Measurements from ENCODE around the gene APBA2. TPM values are rescaled to one million over a fixed set of nuclear protein-coding genes. Genes with fewer than 3 reads are reported as not detected.

Gene APBA2
- total RNA-seq, 1 donor from 2014 or later, result 4.2 TPM

- Histone ChIP-seq H3K4me1 (ENCODE audit: control insufficient read depth in 3 of 3, insufficient read depth in 3 of 3, low read length in 3 of 3) (no peaks in the 10 kb centered on the region), H3K9ac (ENCODE audit: low read depth in 1 of 3, low read length in 3 of 3) (no peak overlapping the region), H3K27me3 (ENCODE audit: control insufficient read depth in 3 of 3, insufficient read depth in 3 of 3, low read length in 3 of 3) (peaks cover 4 to 13% (median 10%) of the 10 kb centered on the region in 3 donors), H3K27ac (ENCODE audit: low read depth, low read length) (no peak overlapping the region), H3K36me3 (ENCODE audit: control insufficient read depth in 3 of 3, insufficient read depth in 3 of 3, low read length in 3 of 3) (no peaks in the 10 kb centered on the region), H3K4me3 (ENCODE audit: low read length in 3 of 3) (no peak overlapping the region), H3K9me3 (ENCODE audit: control insufficient read depth in 3 of 3, low read length in 3 of 3) (no peaks in the 10 kb centered on the region)
Observed at GRCh38 chr15:28912422-28912821, 26.6 kb downstream of the APBA2 start.

GRCh38 chr15:28913171-28913765, 27.5 kb downstream of the APBA2 start:
- Histone ChIP-seq H3K27ac (ENCODE audit: low read depth, low read length) (no peak overlapping the region), H3K4me3 (ENCODE audit: low read length in 3 of 3) (no peak overlapping the region), H3K27me3 (ENCODE audit: control insufficient read depth in 3 of 3, insufficient read depth in 3 of 3, low read length in 3 of 3) (peaks cover 10 to 13% (median 13%) of the 10 kb centered on the region in 3 donors), H3K9ac (ENCODE audit: low read depth in 1 of 3, low read length in 3 of 3) (no peak overlapping the region), H3K4me1 (ENCODE audit: control insufficient read depth in 3 of 3, insufficient read depth in 3 of 3, low read length in 3 of 3) (no peaks in the 10 kb centered on the region), H3K9me3 (ENCODE audit: control insufficient read depth in 3 of 3, low read length in 3 of 3) (no peaks in the 10 kb centered on the region), H3K36me3 (ENCODE audit: control insufficient read depth in 3 of 3, insufficient read depth in 3 of 3, low read length in 3 of 3) (no peaks in the 10 kb centered on the region)

GRCh38 chr15:28914046-28914445, 28.3 kb downstream of the APBA2 start:
- Histone ChIP-seq H3K27ac (ENCODE audit: low read depth, low read length) (no peak overlapping the region), H3K4me3 (ENCODE audit: low read length in 3 of 3) (no peak overlapping the region), H3K9ac (ENCODE audit: low read depth in 1 of 3, low read length in 3 of 3) (no peak overlapping the region), H3K27me3 (ENCODE audit: control insufficient read depth in 3 of 3, insufficient read depth in 3 of 3, low read length in 3 of 3) (peaks cover 12 to 13% (median 13%) of the 10 kb centered on the region in 3 donors), H3K4me1 (ENCODE audit: control insufficient read depth in 3 of 3, insufficient read depth in 3 of 3, low read length in 3 of 3) (no peaks in the 10 kb centered on the region), H3K9me3 (ENCODE audit: control insufficient read depth in 3 of 3, low read length in 3 of 3) (no peaks in the 10 kb centered on the region), H3K36me3 (ENCODE audit: control insufficient read depth in 3 of 3, insufficient read depth in 3 of 3, low read length in 3 of 3) (no peaks in the 10 kb centered on the region)

- Histone ChIP-seq H3K27ac (ENCODE audit: low read depth, low read length) (no peak overlapping the region), H3K4me3 (ENCODE audit: low read length in 3 of 3) (no peak overlapping the region), H3K9me3 (ENCODE audit: control insufficient read depth in 3 of 3, low read length in 3 of 3) (no peaks in the 10 kb centered on the region), H3K4me1 (ENCODE audit: control insufficient read depth in 3 of 3, insufficient read depth in 3 of 3, low read length in 3 of 3) (no peaks in the 10 kb centered on the region), H3K27me3 (ENCODE audit: control insufficient read depth in 3 of 3, insufficient read depth in 3 of 3, low read length in 3 of 3) (peaks cover 13 to 17% (median 13%) of the 10 kb centered on the region in 3 donors), H3K9ac (ENCODE audit: low read depth in 1 of 3, low read length in 3 of 3) (no peak overlapping the region), H3K36me3 (ENCODE audit: control insufficient read depth in 3 of 3, insufficient read depth in 3 of 3, low read length in 3 of 3) (no peaks in the 10 kb centered on the region)
Observed at GRCh38 chr15:28914483-28915023, 28.8 kb downstream of the APBA2 start.

GRCh38 chr15:28915041-28915810, 29.5 kb downstream of the APBA2 start:
- Histone ChIP-seq H3K9me3 (ENCODE audit: control insufficient read depth in 3 of 3, low read length in 3 of 3) (no peaks in the 10 kb centered on the region), H3K9ac (ENCODE audit: low read depth in 1 of 3, low read length in 3 of 3) (no peak overlapping the region), H3K4me1 (ENCODE audit: control insufficient read depth in 3 of 3, insufficient read depth in 3 of 3, low read length in 3 of 3) (no peaks in the 10 kb centered on the region), H3K27ac (ENCODE audit: low read depth, low read length) (no peak overlapping the region), H3K4me3 (ENCODE audit: low read length in 3 of 3) (no peak overlapping the region), H3K36me3 (ENCODE audit: control insufficient read depth in 3 of 3, insufficient read depth in 3 of 3, low read length in 3 of 3) (no peaks in the 10 kb centered on the region), H3K27me3 (ENCODE audit: control insufficient read depth in 3 of 3, insufficient read depth in 3 of 3, low read length in 3 of 3) (peaks cover 13 to 20% (median 18%) of the 10 kb centered on the region in 3 donors)

GRCh38 chr15:28915935-28916334, 30.2 kb downstream of the APBA2 start:
- Histone ChIP-seq H3K4me1 (ENCODE audit: control insufficient read depth in 3 of 3, insufficient read depth in 3 of 3, low read length in 3 of 3) (no peaks in the 10 kb centered on the region), H3K9ac (ENCODE audit: low read depth in 1 of 3, low read length in 3 of 3) (no peak overlapping the region), H3K27me3 (ENCODE audit: control insufficient read depth in 3 of 3, insufficient read depth in 3 of 3, low read length in 3 of 3) (peaks cover 16 to 21% (median 19%) of the 10 kb centered on the region in 3 donors), H3K27ac (ENCODE audit: low read depth, low read length) (no peak overlapping the region), H3K9me3 (ENCODE audit: control insufficient read depth in 3 of 3, low read length in 3 of 3) (no peaks in the 10 kb centered on the region), H3K36me3 (ENCODE audit: control insufficient read depth in 3 of 3, insufficient read depth in 3 of 3, low read length in 3 of 3) (no peaks in the 10 kb centered on the region), H3K4me3 (ENCODE audit: low read length in 3 of 3) (no peak overlapping the region)

- Histone ChIP-seq H3K9me3 (ENCODE audit: control insufficient read depth in 3 of 3, low read length in 3 of 3) (peaks cover 0 to 3% (median 0%) of the 10 kb centered on the region in 3 donors), H3K36me3 (ENCODE audit: control insufficient read depth in 3 of 3, insufficient read depth in 3 of 3, low read length in 3 of 3) (no peaks in the 10 kb centered on the region), H3K4me3 (ENCODE audit: low read length in 3 of 3) (no peak overlapping the region), H3K27ac (ENCODE audit: low read depth, low read length) (no peak overlapping the region), H3K27me3 (ENCODE audit: control insufficient read depth in 3 of 3, insufficient read depth in 3 of 3, low read length in 3 of 3) (peaks cover 16 to 22% (median 21%) of the 10 kb centered on the region in 3 donors), H3K9ac (ENCODE audit: low read depth in 1 of 3, low read length in 3 of 3) (no peak overlapping the region), H3K4me1 (ENCODE audit: control insufficient read depth in 3 of 3, insufficient read depth in 3 of 3, low read length in 3 of 3) (no peaks in the 10 kb centered on the region)
Observed at GRCh38 chr15:28917791-28918140, 32.0 kb downstream of the APBA2 start.

- no peak overlapping the region for H3K27ac ChIP-seq (ENCODE audit: low read depth, low read length)
- H3K36me3 ChIP-seq (ENCODE audit: control insufficient read depth in 3 of 3, insufficient read depth in 3 of 3, low read length in 3 of 3), result no peaks in the 10 kb centered on the region
- no peak overlapping the region for H3K4me3 ChIP-seq (ENCODE audit: low read length in 3 of 3)
- no peaks in the 10 kb centered on the region for H3K4me1 ChIP-seq (ENCODE audit: control insufficient read depth in 3 of 3, insufficient read depth in 3 of 3, low read length in 3 of 3)
- peaks cover 16 to 23% (median 18%) of the 10 kb centered on the region in 3 donors for H3K27me3 ChIP-seq (ENCODE audit: control insufficient read depth in 3 of 3, insufficient read depth in 3 of 3, low read length in 3 of 3)
- H3K9ac ChIP-seq (ENCODE audit: low read depth in 1 of 3, low read length in 3 of 3), result no peak overlapping the region
- peaks cover 0 to 3% (median 0%) of the 10 kb centered on the region in 3 donors for H3K9me3 ChIP-seq (ENCODE audit: control insufficient read depth in 3 of 3, low read length in 3 of 3)
Observed at GRCh38 chr15:28918141-28918983, 32.6 kb downstream of the APBA2 start.

GRCh38 chr15:28919201-28919635, 33.4 kb downstream of the APBA2 start:
- H3K27me3 ChIP-seq (ENCODE audit: control insufficient read depth in 3 of 3, insufficient read depth in 3 of 3, low read length in 3 of 3), result peaks cover 16 to 23% (median 21%) of the 10 kb centered on the region in 3 donors

More at GRCh38 chr15:28919201-28919635, 33.4 kb downstream of the APBA2 start:
- H3K4me1 ChIP-seq (ENCODE audit: control insufficient read depth in 3 of 3, insufficient read depth in 3 of 3, low read length in 3 of 3), result no peaks in the 10 kb centered on the region
- peaks cover 0 to 3% (median 0%) of the 10 kb centered on the region in 3 donors for H3K9me3 ChIP-seq (ENCODE audit: control insufficient read depth in 3 of 3, low read length in 3 of 3)
- no peaks in the 10 kb centered on the region for H3K36me3 ChIP-seq (ENCODE audit: control insufficient read depth in 3 of 3, insufficient read depth in 3 of 3, low read length in 3 of 3)
- H3K9ac ChIP-seq (ENCODE audit: low read depth in 1 of 3, low read length in 3 of 3), result no peak overlapping the region
- no peak overlapping the region for H3K4me3 ChIP-seq (ENCODE audit: low read length in 3 of 3)
- H3K27ac ChIP-seq (ENCODE audit: low read depth, low read length), result no peak overlapping the region
